HCT116 (cell line): ENCODE results near the gene MEAK7. TPM values are rescaled to one million over a fixed set of nuclear protein-coding genes. Genes with fewer than 3 reads are reported as not detected.

Source experiments
- ATAC-seq: fragments of 200-7000 bp; cut with Tn5 transposase; 2 replicates; pipeline ENCODE4 v1.9.1; 2020; ENCODE audit warnings: mild to moderate bottlenecking, moderate library complexity
- BruUV-seq: library from RNA; stranded (reverse); fragments of 400-500 nt; replicated peaks from 2 replicates; lab custom pipeline; 2021; lab: Mats Ljungman, UMichigan
- CTCF ChIA-PET: fragments of 300-600 bp; sonication (Branson Sonifier 250); formaldehyde crosslinking; loops from one replicate; lab custom pipeline; 2021; ENCODE audit warnings: antibody characterized with exemption; lab: Charles Lee
- POLR2A ChIA-PET: fragments of 300-600, 350-600 bp; sonication (Branson Sonifier 250); formaldehyde crosslinking; loops from one replicate; lab custom pipeline; 2021; ENCODE audit warnings: antibody characterized with exemption; lab: Charles Lee
- RAD21 ChIA-PET, 2 experiments: fragments of 300-600 bp; sonication (Branson Sonifier 250); formaldehyde crosslinking; loops; one replicate each; lab custom pipeline; 2023; ENCODE audit warnings: low total read pairs in 2 of 2; ENCODE audit not compliant: uncharacterized antibody in 2 of 2, unreplicated experiment in 2 of 2, low non-redundant PET in 1 of 2; lab: Charles Lee
- DNase-seq: peaks from one replicate; pipeline ENCODE4 v3.0.0-alpha.2; 2010; ENCODE audit warnings: low read depth, low spot score
- H2AFZ ChIP-seq: fragments of 200-600 bp; shearing (Covaris generic), sonication (generic); 2 replicates; pipeline ENCODE4 v1.6.1; 2017; ENCODE audit warnings: low read depth, mixed run types, mixed read lengths, antibody characterized with exemption, low read length; ENCODE audit not compliant: poor library complexity, severe bottlenecking
- H3K27ac ChIP-seq: 2 replicates; pipeline ENCODE4 v1.5.1; 2012; ENCODE audit warnings: low read depth, low read length
- H3K27me3 ChIP-seq: fragments of 200-600 bp; sonication (generic); 2 replicates; pipeline ENCODE4 v1.6.1; 2016; ENCODE audit warnings: mixed run types, low read length, mixed read lengths; ENCODE audit not compliant: insufficient read depth
- H3K36me3 ChIP-seq, 2 experiments: fragments of 200-500 bp in 1 of 2; fragments of 200-600 bp in 1 of 2; sonication (Bioruptor generic) in 1 of 2; sonication (generic) in 1 of 2; 2 replicates each; pipeline versions ENCODE4 v1.5.1 to v1.6.1; 2014 to 2016; ENCODE audit warnings: low read length in 2 of 2, inconsistent platforms in 1 of 2, mixed read lengths in 1 of 2, mixed run types in 1 of 2; ENCODE audit not compliant: insufficient read depth in 2 of 2, control insufficient read depth in 1 of 2
- H3K4me1 ChIP-seq, 2 experiments: fragments of 200-600 bp in 1 of 2; sonication (generic) in 1 of 2; 2 replicates each; pipeline versions ENCODE4 v1.5.1 to v1.6.1; 2012 to 2017; ENCODE audit warnings: low read length in 2 of 2, inconsistent platforms in 1 of 2, mild to moderate bottlenecking in 1 of 2, mixed read lengths in 1 of 2, mixed run types in 1 of 2, moderate library complexity in 1 of 2; ENCODE audit not compliant: insufficient read depth in 2 of 2, control insufficient read depth in 1 of 2
- H3K4me2 ChIP-seq: fragments of 200-600 bp; sonication (generic); 2 replicates; pipeline ENCODE4 v1.6.1; 2017; ENCODE audit warnings: mixed run types, low read length, mixed read lengths
- H3K4me3 ChIP-seq, 2 experiments: fragments of 200-600 bp in 1 of 2; sonication (generic) in 1 of 2; replicated peaks in 1 of 2; 2 replicates each; pipeline ENCODE4 v1.5.1; 2011 to 2016; ENCODE audit warnings: low read length in 2 of 2, control low read depth in 1 of 2, low read depth in 1 of 2, mild to moderate bottlenecking in 1 of 2, mixed read lengths in 1 of 2, mixed run types in 1 of 2
- H3K79me2 ChIP-seq: fragments of 200-600 bp; sonication (generic); 2 replicates; pipeline ENCODE4 v1.6.1; 2017; ENCODE audit warnings: mild to moderate bottlenecking, mixed run types, low read length, moderate library complexity, mixed read lengths; ENCODE audit not compliant: insufficient read depth
- H3K9ac ChIP-seq: fragments of 200-600 bp; sonication (generic); 2 replicates; pipeline ENCODE4 v1.6.1; 2016; ENCODE audit warnings: low read length, mixed read lengths
- H3K9me2 ChIP-seq: fragments of 200-600 bp; sonication (generic), shearing (Covaris generic); 2 replicates; pipeline ENCODE4 v1.6.1; 2017; ENCODE audit warnings: mixed run types, mild to moderate bottlenecking, moderate library complexity; ENCODE audit not compliant: insufficient read depth
- H3K9me3 ChIP-seq, 2 experiments: fragments of 200-500 bp in 1 of 2; fragments of 200-600 bp in 1 of 2; sonication (Bioruptor generic) in 1 of 2; sonication (generic) in 1 of 2; 2 replicates each; pipeline ENCODE4 v1.6.1; 2014 to 2017; ENCODE audit warnings: low read length in 2 of 2, mixed read lengths in 2 of 2, inconsistent platforms in 1 of 2, low read depth in 1 of 2, mild to moderate bottlenecking in 1 of 2, mixed run types in 1 of 2, moderate library complexity in 1 of 2; ENCODE audit not compliant: control insufficient read depth in 1 of 2, insufficient read depth in 1 of 2
- H4K20me1 ChIP-seq: fragments of 200-600 bp; sonication (generic), shearing (Covaris generic); 2 replicates; pipeline ENCODE4 v1.6.1; 2017; ENCODE audit warnings: mixed run types, mild to moderate bottlenecking, moderate library complexity; ENCODE audit not compliant: insufficient read depth
- CEBPB ChIP-seq: IDR thresholded peaks from 2 replicates; pipeline ENCODE4 v1.6.1; 2012; ENCODE audit warnings: low read depth
- EGR1 ChIP-seq: IDR thresholded peaks from 2 replicates; pipeline ENCODE4 v1.6.1; 2012; ENCODE audit warnings: low read depth
- ELF1 ChIP-seq: IDR thresholded peaks from 2 replicates; pipeline ENCODE4 v1.6.1; 2012; ENCODE audit warnings: low read depth, borderline replicate concordance
- EZH2phosphoT487 ChIP-seq: fragments of 200-600 bp; IDR thresholded peaks from 2 replicates; pipeline ENCODE4 v1.6.1; 2018; ENCODE audit warnings: antibody characterized with exemption, borderline replicate concordance
- FOSL1 ChIP-seq: IDR thresholded peaks from 2 replicates; pipeline ENCODE4 v1.6.1; 2012; ENCODE audit warnings: low read depth
- JUND ChIP-seq: IDR thresholded peaks from 2 replicates; pipeline ENCODE4 v1.6.1; 2012
- POLR2AphosphoS5 ChIP-seq: IDR thresholded peaks from 2 replicates; pipeline ENCODE4 v1.6.1; 2011; ENCODE audit warnings: mild to moderate bottlenecking, low read depth, low read length, moderate library complexity
- SIN3A ChIP-seq: IDR thresholded peaks from 2 replicates; pipeline ENCODE4 v1.6.1; 2012; ENCODE audit warnings: low read depth
- SP1 ChIP-seq: IDR thresholded peaks from 2 replicates; pipeline ENCODE4 v1.6.1; 2012; ENCODE audit warnings: low read depth
- ZFX ChIP-seq: fragments of 450-650 bp; IDR thresholded peaks from 2 replicates; pipeline ENCODE4 v1.6.1; 2017
- intact Hi-C: fragments of 100-400 bp; cut with micrococcal nuclease; formaldehyde crosslinking; loops from 2 replicates; pipeline ENCODE4 v1.10.0; 2022
- total RNA-seq: library from RNA; stranded (reverse); gene quantifications from one replicate; pipeline ENCODE4 v1.2.1, GENCODE V29; 2021; ENCODE audit not compliant: unreplicated experiment
- TF ChIP-seq, protein P1 (sequence below): IDR thresholded peaks from 2 replicates; pipeline ENCODE4 v1.6.1; 2012; ENCODE audit warnings: low read depth
- TF ChIP-seq, protein P2 (sequence below), 3 experiments: fragments of 200-600 bp in 1 of 3; sonication (generic) in 1 of 3; IDR thresholded peaks in 2 of 3; conservative IDR thresholded peaks in 1 of 3; 2 replicates each; pipeline ENCODE4 v1.5.1; 2012 to 2017; ENCODE audit warnings: low read depth in 2 of 3, low read length in 2 of 3, antibody characterized with exemption in 1 of 3, borderline replicate concordance in 1 of 3, control low read depth in 1 of 3, mild to moderate bottlenecking in 1 of 3, mixed read lengths in 1 of 3, mixed run types in 1 of 3, moderate library complexity in 1 of 3; ENCODE audit not compliant: insufficient read depth in 1 of 3

The MEAK7 gene
- total RNA-seq, 1 experiment from 2014 or later = 32.2 TPM

DNA sequence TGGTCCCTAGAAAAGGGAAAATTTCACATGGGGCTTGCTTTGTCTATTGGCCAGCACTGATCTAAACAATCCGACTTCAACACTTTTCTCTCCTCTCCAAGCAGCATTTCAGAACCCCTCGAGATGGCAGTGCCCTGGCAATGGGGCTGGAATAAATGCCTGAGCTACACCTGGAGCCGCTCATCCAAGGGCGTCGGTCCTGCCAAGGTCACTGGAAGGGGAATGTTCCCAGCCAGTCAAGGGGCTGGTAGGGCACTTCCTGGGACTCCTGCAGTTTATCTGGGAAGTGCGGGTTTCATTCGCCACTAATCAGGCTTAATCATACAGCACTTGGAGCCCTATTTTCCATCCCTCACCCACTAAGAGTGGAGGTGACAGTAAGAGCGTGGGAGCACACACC is 17.1 kb downstream of the MEAK7 start:
- POLR2A ChIA-PET = no interaction called here
- H3K9me3 ChIP-seq = no peaks in the 10 kb centered on the region
- H3K79me2 ChIP-seq = no peaks in the 10 kb centered on the region
- H3K27ac ChIP-seq = no peak overlapping the region
- H3K27me3 ChIP-seq = no peaks in the 10 kb centered on the region
- intact Hi-C loops = loop anchor here (10.0 kb wide), 1 partner anchor 303 kb away; the partner anchor contains the start of gene TAF1C
- BruUV-seq = no TSS peak
- peaks cover 43 to 61% of the 10 kb centered on the region in 2 experiments for H3K36me3 ChIP-seq
- H3K9ac ChIP-seq = no peak overlapping the region
- RAD21 ChIA-PET = no interaction called here
- CTCF ChIA-PET = interaction anchor here (0.9 kb wide), 1 partner anchor 210 kb away, joined by 3 read pairs; no protein-coding TSS in a partner anchor
- H3K4me3 ChIP-seq = no peak overlapping the region
- no peaks in the 10 kb centered on the region for H3K9me2 ChIP-seq
- H4K20me1 ChIP-seq = no peaks in the 10 kb centered on the region
- no peak for ATAC-seq
- no peak overlapping the region for H3K4me2 ChIP-seq
- TF ChIP-seq JUND (no peak), ZFX (no peak), EGR1 (no peak), SIN3A (no peak), FOSL1 (no peak), CEBPB (no peak), ELF1 (no peak), POLR2AphosphoS5 (no peak), EZH2phosphoT487 (no peak), SP1 (no peak)
- TF ChIP-seq, protein P1, sequence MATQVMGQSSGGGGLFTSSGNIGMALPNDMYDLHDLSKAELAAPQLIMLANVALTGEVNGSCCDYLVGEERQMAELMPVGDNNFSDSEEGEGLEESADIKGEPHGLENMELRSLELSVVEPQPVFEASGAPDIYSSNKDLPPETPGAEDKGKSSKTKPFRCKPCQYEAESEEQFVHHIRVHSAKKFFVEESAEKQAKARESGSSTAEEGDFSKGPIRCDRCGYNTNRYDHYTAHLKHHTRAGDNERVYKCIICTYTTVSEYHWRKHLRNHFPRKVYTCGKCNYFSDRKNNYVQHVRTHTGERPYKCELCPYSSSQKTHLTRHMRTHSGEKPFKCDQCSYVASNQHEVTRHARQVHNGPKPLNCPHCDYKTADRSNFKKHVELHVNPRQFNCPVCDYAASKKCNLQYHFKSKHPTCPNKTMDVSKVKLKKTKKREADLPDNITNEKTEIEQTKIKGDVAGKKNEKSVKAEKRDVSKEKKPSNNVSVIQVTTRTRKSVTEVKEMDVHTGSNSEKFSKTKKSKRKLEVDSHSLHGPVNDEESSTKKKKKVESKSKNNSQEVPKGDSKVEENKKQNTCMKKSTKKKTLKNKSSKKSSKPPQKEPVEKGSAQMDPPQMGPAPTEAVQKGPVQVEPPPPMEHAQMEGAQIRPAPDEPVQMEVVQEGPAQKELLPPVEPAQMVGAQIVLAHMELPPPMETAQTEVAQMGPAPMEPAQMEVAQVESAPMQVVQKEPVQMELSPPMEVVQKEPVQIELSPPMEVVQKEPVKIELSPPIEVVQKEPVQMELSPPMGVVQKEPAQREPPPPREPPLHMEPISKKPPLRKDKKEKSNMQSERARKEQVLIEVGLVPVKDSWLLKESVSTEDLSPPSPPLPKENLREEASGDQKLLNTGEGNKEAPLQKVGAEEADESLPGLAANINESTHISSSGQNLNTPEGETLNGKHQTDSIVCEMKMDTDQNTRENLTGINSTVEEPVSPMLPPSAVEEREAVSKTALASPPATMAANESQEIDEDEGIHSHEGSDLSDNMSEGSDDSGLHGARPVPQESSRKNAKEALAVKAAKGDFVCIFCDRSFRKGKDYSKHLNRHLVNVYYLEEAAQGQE = no peak
- TF ChIP-seq, protein P2, sequence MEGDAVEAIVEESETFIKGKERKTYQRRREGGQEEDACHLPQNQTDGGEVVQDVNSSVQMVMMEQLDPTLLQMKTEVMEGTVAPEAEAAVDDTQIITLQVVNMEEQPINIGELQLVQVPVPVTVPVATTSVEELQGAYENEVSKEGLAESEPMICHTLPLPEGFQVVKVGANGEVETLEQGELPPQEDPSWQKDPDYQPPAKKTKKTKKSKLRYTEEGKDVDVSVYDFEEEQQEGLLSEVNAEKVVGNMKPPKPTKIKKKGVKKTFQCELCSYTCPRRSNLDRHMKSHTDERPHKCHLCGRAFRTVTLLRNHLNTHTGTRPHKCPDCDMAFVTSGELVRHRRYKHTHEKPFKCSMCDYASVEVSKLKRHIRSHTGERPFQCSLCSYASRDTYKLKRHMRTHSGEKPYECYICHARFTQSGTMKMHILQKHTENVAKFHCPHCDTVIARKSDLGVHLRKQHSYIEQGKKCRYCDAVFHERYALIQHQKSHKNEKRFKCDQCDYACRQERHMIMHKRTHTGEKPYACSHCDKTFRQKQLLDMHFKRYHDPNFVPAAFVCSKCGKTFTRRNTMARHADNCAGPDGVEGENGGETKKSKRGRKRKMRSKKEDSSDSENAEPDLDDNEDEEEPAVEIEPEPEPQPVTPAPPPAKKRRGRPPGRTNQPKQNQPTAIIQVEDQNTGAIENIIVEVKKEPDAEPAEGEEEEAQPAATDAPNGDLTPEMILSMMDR (IDR thresholded peaks at IDR 0.05 in 2 of 3, conservative IDR thresholded peaks at IDR 0.05 in 1 of 3; ENCODE audit: borderline replicate concordance in 1 of 3, insufficient read depth in 1 of 3, low read depth in 2 of 3, low read length in 2 of 3) = no peak
- DNase-seq = no peak
- no peak overlapping the region for H2AFZ ChIP-seq
- no peaks in the 10 kb centered on the region for H3K4me1 ChIP-seq
